Measurements from ENCODE around the gene MAP2.
A peak's percentile ranks its signal among the peaks of the same experiment; 100 is the strongest.

MAP2 gene

DNA sequence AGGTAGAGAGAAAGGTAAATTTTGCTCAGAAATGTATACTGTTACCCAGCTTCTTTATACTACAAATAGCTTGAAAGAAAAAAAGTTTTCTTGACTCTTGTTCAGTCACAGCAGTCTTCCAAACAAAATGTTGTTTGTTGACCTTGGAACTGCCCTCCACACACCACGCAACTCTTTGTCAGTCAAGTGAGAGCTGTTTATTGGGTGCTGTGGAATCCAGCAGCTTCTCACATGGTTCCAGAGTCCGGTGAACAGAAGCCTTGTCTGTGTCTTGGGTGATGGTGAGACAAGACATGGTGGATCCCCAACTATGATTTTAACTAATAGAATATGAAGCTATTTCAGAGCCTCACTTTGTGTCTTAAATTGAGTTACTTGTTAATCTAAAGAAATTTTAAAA lies 112.5 kb downstream of the MAP2 start:
- Histone ChIP-seq H3K4me3 (ENCODE audit: control insufficient read depth in 1 of 7, extremely low read depth in 1 of 7, insufficient read depth in 4 of 7, low read depth in 2 of 7, low read length in 6 of 7) (no peak overlapping the region), H3K27me3 (replicated peaks in 2 of 5; ENCODE audit: control insufficient read depth in 4 of 5, insufficient read depth in 5 of 5, low read length in 4 of 5) (no peaks in the 10 kb centered on the region), H3K9me3 (ENCODE audit: control extremely low read depth in 1 of 5, control insufficient read depth in 4 of 5, insufficient read depth in 2 of 5, low read depth in 1 of 5, low read length in 4 of 5) (peaks cover 0 to 4% (median under 1%) of the 10 kb centered on the region in 5 experiments), H3K36me3 (ENCODE audit: control insufficient read depth in 4 of 4, insufficient read depth in 4 of 4, low read length in 3 of 4) (no peaks in the 10 kb centered on the region), H3K4me1 (ENCODE audit: control extremely low read depth in 1 of 4, control insufficient read depth in 4 of 4, insufficient read depth in 4 of 4, low read length in 3 of 4) (no peaks in the 10 kb centered on the region), H3K27ac (ENCODE audit: insufficient read depth in 1 of 2, low read depth in 1 of 2, low read length in 2 of 2, poor library complexity in 1 of 2, severe bottlenecking in 2 of 2) (no peak overlapping the region)
- CTCF ChIA-PET = no interaction called here
- 100% methylated on average over 1 of the region's 2 CpGs for WGBS (ENCODE audit: insufficient coverage)
- POLR2A ChIA-PET = no interaction called here
- no peak for DNase-seq

DNA sequence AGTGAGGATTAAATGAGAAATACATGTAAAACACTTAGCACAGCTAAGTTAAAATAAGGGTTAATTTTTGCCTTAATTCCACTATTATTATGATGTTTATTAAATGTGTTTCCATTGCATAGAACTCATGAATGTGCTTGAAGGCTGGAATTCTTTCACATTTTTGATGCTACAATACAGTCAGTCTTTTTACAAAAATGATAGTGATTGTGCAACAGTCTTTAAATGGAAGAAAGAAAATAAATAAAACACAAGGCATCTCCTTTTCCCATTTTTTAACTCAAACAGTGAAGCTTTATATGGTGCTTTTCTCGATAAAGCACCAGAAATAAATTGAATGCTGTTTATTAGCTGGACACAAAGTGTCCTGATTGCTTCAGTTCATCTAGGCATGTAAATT lies 123.9 kb downstream of the MAP2 start:
- Histone ChIP-seq H3K4me1 (ENCODE audit: control extremely low read depth in 1 of 4, control insufficient read depth in 4 of 4, insufficient read depth in 4 of 4, low read length in 3 of 4) (peaks cover 0 to 3% (median 0%) of the 10 kb centered on the region in 4 experiments), H3K27me3 (replicated peaks in 2 of 5; ENCODE audit: control insufficient read depth in 4 of 5, insufficient read depth in 5 of 5, low read length in 4 of 5) (no peaks in the 10 kb centered on the region), H3K4me3 (ENCODE audit: control insufficient read depth in 1 of 7, extremely low read depth in 1 of 7, insufficient read depth in 4 of 7, low read depth in 2 of 7, low read length in 6 of 7) (no peak overlapping the region), H3K36me3 (ENCODE audit: control insufficient read depth in 4 of 4, insufficient read depth in 4 of 4, low read length in 3 of 4) (no peaks in the 10 kb centered on the region), H3K27ac (ENCODE audit: insufficient read depth in 1 of 2, low read depth in 1 of 2, low read length in 2 of 2, poor library complexity in 1 of 2, severe bottlenecking in 2 of 2) (no peak overlapping the region), H3K9me3 (ENCODE audit: control extremely low read depth in 1 of 5, control insufficient read depth in 4 of 5, insufficient read depth in 2 of 5, low read depth in 1 of 5, low read length in 4 of 5) (peaks cover 0 to 5% (median 1%) of the 10 kb centered on the region in 5 experiments)
- no peak for DNase-seq
- CTCF ChIA-PET = no interaction called here
- POLR2A ChIA-PET = no interaction called here
- WGBS (ENCODE audit: insufficient coverage) = no CpG with 5 or more reads among the region's 1 CpG

DNA sequence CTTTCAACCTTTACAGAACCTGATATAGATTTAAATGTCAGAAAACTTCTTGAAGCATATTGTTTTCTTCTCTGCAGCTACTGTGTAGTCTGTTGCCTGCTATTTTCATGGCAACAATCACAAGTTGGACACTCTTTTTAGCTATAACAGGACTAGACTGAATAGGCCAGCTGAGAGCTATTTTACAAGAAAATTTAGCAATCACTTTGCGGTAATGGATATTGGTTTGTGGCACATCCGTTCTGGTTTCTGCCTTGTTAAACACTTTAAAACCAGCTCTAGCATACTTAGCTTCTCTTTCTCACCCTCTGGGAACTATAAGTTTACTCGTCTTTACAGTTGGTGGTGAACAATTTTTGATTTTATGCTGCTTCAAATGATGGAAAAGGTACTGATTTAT lies 125.7 kb downstream of the MAP2 start:
- no peaks in the 10 kb centered on the region for H3K27me3 ChIP-seq (replicated peaks in 2 of 5; ENCODE audit: control insufficient read depth in 4 of 5, insufficient read depth in 5 of 5, low read length in 4 of 5)
- no peak overlapping the region for H3K27ac ChIP-seq (ENCODE audit: insufficient read depth in 1 of 2, low read depth in 1 of 2, low read length in 2 of 2, poor library complexity in 1 of 2, severe bottlenecking in 2 of 2)
- DNase-seq = no peak
- H3K36me3 ChIP-seq (ENCODE audit: control insufficient read depth in 4 of 4, insufficient read depth in 4 of 4, low read length in 3 of 4) = no peaks in the 10 kb centered on the region
- ChIA-PET POLR2A (no interaction called here), CTCF (interaction anchor here (3.4 kb wide), 1 partner anchor 215 kb away, joined by 9 read pairs; no protein-coding TSS in a partner anchor)
- 80% methylated on average over 2 of the region's 3 CpGs for WGBS (ENCODE audit: insufficient coverage)
- H3K4me1 ChIP-seq (ENCODE audit: control extremely low read depth in 1 of 4, control insufficient read depth in 4 of 4, insufficient read depth in 4 of 4, low read length in 3 of 4) = peaks cover 0 to 3% (median 0%) of the 10 kb centered on the region in 4 experiments
- no peak overlapping the region for H3K4me3 ChIP-seq (ENCODE audit: control insufficient read depth in 1 of 7, extremely low read depth in 1 of 7, insufficient read depth in 4 of 7, low read depth in 2 of 7, low read length in 6 of 7)
- peaks cover 0 to 2% (median 0%) of the 10 kb centered on the region in 5 experiments for H3K9me3 ChIP-seq (ENCODE audit: control extremely low read depth in 1 of 5, control insufficient read depth in 4 of 5, insufficient read depth in 2 of 5, low read depth in 1 of 5, low read length in 4 of 5)

DNA sequence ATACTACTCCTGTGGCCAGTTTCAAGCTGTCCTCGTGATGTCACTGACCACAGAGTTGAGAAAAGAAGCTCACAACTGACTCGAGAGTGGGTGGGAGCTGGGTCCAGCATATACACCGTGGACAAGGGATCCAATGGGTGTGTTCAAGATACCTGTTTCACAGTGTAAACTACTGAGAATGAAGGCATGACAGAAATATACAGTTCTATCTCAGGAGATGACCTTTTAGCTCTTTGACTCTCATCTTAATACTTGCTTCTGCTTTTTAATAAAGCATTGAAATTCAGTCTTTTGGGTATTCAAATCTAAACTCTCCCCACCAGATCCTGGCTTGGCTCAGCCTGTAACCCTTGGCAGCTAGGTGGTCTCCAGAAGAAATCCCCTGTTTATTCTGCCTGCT lies 130.1 kb downstream of the MAP2 start:
- H3K27ac ChIP-seq (ENCODE audit: insufficient read depth in 1 of 2, low read depth in 1 of 2, low read length in 2 of 2, poor library complexity in 1 of 2, severe bottlenecking in 2 of 2) = no peak overlapping the region
- H3K27me3 ChIP-seq (replicated peaks in 2 of 5; ENCODE audit: control insufficient read depth in 4 of 5, insufficient read depth in 5 of 5, low read length in 4 of 5) = peaks cover 0 to 3% (median 0%) of the 10 kb centered on the region in 5 experiments
- peaks cover 0 to 3% (median 0%) of the 10 kb centered on the region in 4 experiments for H3K4me1 ChIP-seq (ENCODE audit: control extremely low read depth in 1 of 4, control insufficient read depth in 4 of 4, insufficient read depth in 4 of 4, low read length in 3 of 4)
- no peak overlapping the region for H3K4me3 ChIP-seq (ENCODE audit: control insufficient read depth in 1 of 7, extremely low read depth in 1 of 7, insufficient read depth in 4 of 7, low read depth in 2 of 7, low read length in 6 of 7)
- no peak for DNase-seq
- POLR2A ChIA-PET = no interaction called here
- CTCF ChIA-PET = interaction anchor here (0.7 to 3.2 kb wide), 7 partner anchors 9 to 219 kb away, joined by 3 to 24 read pairs (median 3); no protein-coding TSS in a partner anchor
- H3K9me3 ChIP-seq (ENCODE audit: control extremely low read depth in 1 of 5, control insufficient read depth in 4 of 5, insufficient read depth in 2 of 5, low read depth in 1 of 5, low read length in 4 of 5) = no peaks in the 10 kb centered on the region
- WGBS (ENCODE audit: insufficient coverage) = 96% methylated on average over 3 of the region's 3 CpGs
- no peaks in the 10 kb centered on the region for H3K36me3 ChIP-seq (ENCODE audit: control insufficient read depth in 4 of 4, insufficient read depth in 4 of 4, low read length in 3 of 4)

DNA sequence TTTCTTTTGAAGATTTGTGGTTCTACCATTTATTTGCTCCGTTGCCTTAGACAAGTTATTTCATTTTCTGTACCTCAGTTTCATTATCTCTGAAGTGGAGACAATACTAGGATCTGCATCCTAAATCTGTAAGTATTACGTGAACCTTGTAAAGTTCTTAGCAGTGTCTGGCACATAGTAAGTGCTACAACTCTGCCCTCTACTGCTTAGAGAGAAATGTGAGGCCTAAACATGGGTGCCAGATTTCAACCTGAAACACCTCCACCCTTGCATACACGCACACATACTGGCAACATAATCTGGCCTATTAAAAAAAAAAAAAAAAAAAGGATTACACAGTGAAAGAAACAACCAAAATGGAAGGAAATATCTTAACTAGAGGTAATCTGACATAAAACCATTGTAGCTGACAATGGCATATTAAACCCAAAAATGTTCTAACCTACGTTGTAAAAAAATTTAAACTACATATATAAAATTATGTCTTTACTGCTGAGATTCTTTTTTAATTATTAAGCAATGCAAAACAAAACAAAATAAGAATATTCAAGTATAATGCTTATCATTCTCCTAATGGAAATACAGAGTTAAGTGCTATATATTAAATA lies 132.6 kb downstream of the MAP2 start:
- peaks cover 0 to 3% (median 0%) of the 10 kb centered on the region in 5 experiments for H3K27me3 ChIP-seq (replicated peaks in 2 of 5; ENCODE audit: control insufficient read depth in 4 of 5, insufficient read depth in 5 of 5, low read length in 4 of 5)
- no peak overlapping the region for H3K27ac ChIP-seq (ENCODE audit: insufficient read depth in 1 of 2, low read depth in 1 of 2, low read length in 2 of 2, poor library complexity in 1 of 2, severe bottlenecking in 2 of 2)
- H3K9me3 ChIP-seq (ENCODE audit: control extremely low read depth in 1 of 5, control insufficient read depth in 4 of 5, insufficient read depth in 2 of 5, low read depth in 1 of 5, low read length in 4 of 5) = no peaks in the 10 kb centered on the region
- H3K4me3 ChIP-seq (ENCODE audit: control insufficient read depth in 1 of 7, extremely low read depth in 1 of 7, insufficient read depth in 4 of 7, low read depth in 2 of 7, low read length in 6 of 7) = no peak overlapping the region
- H3K4me1 ChIP-seq (ENCODE audit: control extremely low read depth in 1 of 4, control insufficient read depth in 4 of 4, insufficient read depth in 4 of 4, low read length in 3 of 4) = peaks cover 0 to 3% (median 0%) of the 10 kb centered on the region in 4 experiments
- peak; percentile 42 to 70 (median 69) for DNase-seq
- ChIA-PET CTCF (interaction anchor here (0.7 to 3.6 kb wide), 12 partner anchors 18 to 1154 kb away, joined by 3 to 26 read pairs (median 4); partner anchors contain the start of gene MAP2), POLR2A (interaction anchor here (0.7 kb wide), 1 partner anchor 150 kb away, joined by 4 read pairs; no protein-coding TSS in a partner anchor)
- no peaks in the 10 kb centered on the region for H3K36me3 ChIP-seq (ENCODE audit: control insufficient read depth in 4 of 4, insufficient read depth in 4 of 4, low read length in 3 of 4)
- WGBS (ENCODE audit: insufficient coverage) = 20% methylated on average over 1 of the region's 4 CpGs

DNA sequence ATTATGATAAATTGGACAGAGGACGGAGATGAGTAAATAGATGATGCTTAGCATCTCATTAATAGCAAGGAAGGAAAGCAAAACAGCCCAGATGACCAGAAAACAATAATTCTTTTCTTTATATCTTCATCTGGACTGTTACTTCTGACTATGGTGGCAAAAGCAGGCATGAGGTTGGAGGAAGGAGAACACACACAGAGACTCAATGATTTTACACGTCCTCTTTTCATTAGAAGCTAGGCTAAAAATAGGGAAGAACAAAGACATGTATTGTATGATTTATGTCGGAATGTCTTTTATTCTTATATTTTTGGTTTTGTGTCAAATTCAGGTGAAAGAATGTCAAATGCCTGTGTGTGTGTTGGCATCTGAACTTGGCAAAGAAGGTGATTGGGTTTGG lies 137.1 kb downstream of the MAP2 start:
- CTCF ChIA-PET = interaction anchor here (0.9 kb wide), 1 partner anchor 136 kb away, joined by 3 read pairs; no protein-coding TSS in a partner anchor
- no peak for DNase-seq
- no peak overlapping the region for H3K4me3 ChIP-seq (ENCODE audit: control insufficient read depth in 1 of 7, extremely low read depth in 1 of 7, insufficient read depth in 4 of 7, low read depth in 2 of 7, low read length in 6 of 7)
- H3K27me3 ChIP-seq (replicated peaks in 2 of 5; ENCODE audit: control insufficient read depth in 4 of 5, insufficient read depth in 5 of 5, low read length in 4 of 5) = peaks cover 0 to 3% (median 0%) of the 10 kb centered on the region in 5 experiments
- WGBS (ENCODE audit: insufficient coverage) = 50% methylated on average over 2 of the region's 3 CpGs
- no peaks in the 10 kb centered on the region for H3K36me3 ChIP-seq (ENCODE audit: control insufficient read depth in 4 of 4, insufficient read depth in 4 of 4, low read length in 3 of 4)
- H3K27ac ChIP-seq (ENCODE audit: insufficient read depth in 1 of 2, low read depth in 1 of 2, low read length in 2 of 2, poor library complexity in 1 of 2, severe bottlenecking in 2 of 2) = no peak overlapping the region
- no peaks in the 10 kb centered on the region for H3K4me1 ChIP-seq (ENCODE audit: control extremely low read depth in 1 of 4, control insufficient read depth in 4 of 4, insufficient read depth in 4 of 4, low read length in 3 of 4)
- no peaks in the 10 kb centered on the region for H3K9me3 ChIP-seq (ENCODE audit: control extremely low read depth in 1 of 5, control insufficient read depth in 4 of 5, insufficient read depth in 2 of 5, low read depth in 1 of 5, low read length in 4 of 5)
- POLR2A ChIA-PET = interaction anchor here (0.6 kb wide), 2 partner anchors 229 to 1154 kb away, joined by 3 read pairs; no protein-coding TSS in a partner anchor

DNA sequence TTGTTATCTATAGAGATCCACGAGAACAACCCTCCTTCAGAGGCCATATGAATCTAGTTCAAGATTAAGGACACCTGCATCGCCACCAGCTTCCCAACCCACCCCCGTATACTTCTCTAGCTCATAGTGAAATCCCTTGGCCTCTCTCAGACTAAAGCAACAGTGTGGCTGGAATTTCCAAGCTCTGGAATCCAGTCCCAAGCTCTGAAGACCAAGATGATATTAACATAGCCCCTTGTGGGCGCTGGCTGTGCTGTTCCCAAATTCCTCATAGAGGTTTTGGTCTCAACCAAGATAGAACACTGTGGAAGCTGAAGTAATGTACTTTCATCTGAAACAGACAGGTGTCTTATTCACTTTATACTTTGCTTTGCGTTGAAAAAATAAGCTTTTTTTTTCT lies 139.6 kb downstream of the MAP2 start:
- Histone ChIP-seq H3K4me3 (ENCODE audit: control insufficient read depth in 1 of 7, extremely low read depth in 1 of 7, insufficient read depth in 4 of 7, low read depth in 2 of 7, low read length in 6 of 7) (no peak overlapping the region), H3K4me1 (ENCODE audit: control extremely low read depth in 1 of 4, control insufficient read depth in 4 of 4, insufficient read depth in 4 of 4, low read length in 3 of 4) (no peaks in the 10 kb centered on the region), H3K36me3 (ENCODE audit: control insufficient read depth in 4 of 4, insufficient read depth in 4 of 4, low read length in 3 of 4) (no peaks in the 10 kb centered on the region), H3K27me3 (replicated peaks in 2 of 5; ENCODE audit: control insufficient read depth in 4 of 5, insufficient read depth in 5 of 5, low read length in 4 of 5) (peaks cover 0 to 2% (median 0%) of the 10 kb centered on the region in 5 experiments), H3K27ac (ENCODE audit: insufficient read depth in 1 of 2, low read depth in 1 of 2, low read length in 2 of 2, poor library complexity in 1 of 2, severe bottlenecking in 2 of 2) (no peak overlapping the region), H3K9me3 (ENCODE audit: control extremely low read depth in 1 of 5, control insufficient read depth in 4 of 5, insufficient read depth in 2 of 5, low read depth in 1 of 5, low read length in 4 of 5) (no peaks in the 10 kb centered on the region)
- WGBS (ENCODE audit: insufficient coverage) = 97% methylated on average over 4 of the region's 5 CpGs
- POLR2A ChIA-PET = no interaction called here
- DNase-seq = no peak
- CTCF ChIA-PET = interaction anchor here (1.0 to 1.3 kb wide), 2 partner anchors 10 to 139 kb away, joined by 3 read pairs; no protein-coding TSS in a partner anchor
